Activated B cell treated with CpG ODN at 0.5 μM for 24 hours (primary cell): Measurements from ENCODE around the gene FARS2. TPM values are rescaled to one million over a fixed set of nuclear protein-coding genes. Genes with fewer than 3 reads are reported as not detected.
A peak's percentile ranks its signal among the peaks of the same experiment; 100 is the strongest.

Experiments used
- ATAC-seq: fragments of 200-7000 bp; cut with Tn5 transposase; one replicate; pipeline ENCODE4 v1.10.0; 2021; ENCODE audit warnings: low read depth, mild to moderate bottlenecking, moderate library complexity
- CTCF ChIA-PET: fragments of 350-600 bp; sonication (Branson Sonifier 250); formaldehyde crosslinking; loops from one replicate; lab custom pipeline; 2021; ENCODE audit warnings: antibody characterized with exemption; lab: Charles Lee
- POLR2A ChIA-PET: fragments of 350-600 bp; sonication (Branson Sonifier 250); formaldehyde crosslinking; loops from one replicate; lab custom pipeline; 2021; ENCODE audit warnings: antibody characterized with exemption; lab: Charles Lee
- DNase-seq: peaks from one replicate; pipeline ENCODE4 v3.0.0; 2022
- H3K27ac Mint-ChIP-seq: one replicate; pipeline ENCODE4 v1.8.0; 2020; ENCODE audit warnings: mixed read lengths
- H3K27me3 Mint-ChIP-seq: one replicate; pipeline ENCODE4 v1.8.0; 2021; ENCODE audit warnings: mixed read lengths
- H3K36me3 Mint-ChIP-seq: one replicate; pipeline ENCODE4 v1.8.0; 2021; ENCODE audit warnings: low read depth, mixed read lengths
- H3K4me1 Mint-ChIP-seq: one replicate; pipeline ENCODE4 v1.8.0; 2021; ENCODE audit warnings: mixed read lengths
- H3K4me3 Mint-ChIP-seq: one replicate; pipeline ENCODE4 v1.8.0; 2020; ENCODE audit warnings: mild to moderate bottlenecking, mixed read lengths
- H3K9me3 Mint-ChIP-seq: one replicate; pipeline ENCODE4 v1.8.0; 2020; ENCODE audit warnings: mixed read lengths
- intact Hi-C: fragments of 100-400 bp; cut with micrococcal nuclease; formaldehyde crosslinking; loops from one replicate; pipeline ENCODE4 v1.15.1; 2024
- total RNA-seq: library from RNA; stranded (reverse); gene quantifications from 2 replicates; pipeline ENCODE4 v1.2.3, GENCODE V29; 2022
- TF ChIP-seq, protein P1 (sequence below): fragments of 200-600 bp; IDR thresholded peaks from one replicate; pipeline ENCODE4 v1.8.0; 2022; ENCODE audit warnings: antibody characterized with exemption, mild to moderate bottlenecking

FARS2 gene
- total RNA-seq, 1 donor from 2014 or later = 32.7 TPM

DNA sequence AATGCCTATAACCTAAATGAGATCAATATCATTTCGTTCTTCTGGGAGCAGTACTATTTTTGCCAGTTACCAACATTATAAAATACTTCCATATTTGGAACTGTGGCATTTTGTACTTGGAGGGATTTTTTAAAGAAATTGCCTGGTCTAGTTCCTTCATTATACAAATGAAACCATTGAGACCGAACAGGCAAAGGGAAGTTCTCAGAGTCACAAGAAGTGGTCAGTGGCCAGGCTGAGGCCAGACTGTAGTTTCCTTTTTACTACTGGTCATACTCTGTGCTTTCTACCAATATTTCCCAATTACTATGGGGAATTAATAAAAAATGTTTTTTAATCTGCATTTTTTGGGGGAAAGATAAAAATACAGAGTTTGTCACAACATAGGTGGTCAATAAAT lies 413.4 kb downstream of the FARS2 start:
- intact Hi-C loops = no loop called here

DNA sequence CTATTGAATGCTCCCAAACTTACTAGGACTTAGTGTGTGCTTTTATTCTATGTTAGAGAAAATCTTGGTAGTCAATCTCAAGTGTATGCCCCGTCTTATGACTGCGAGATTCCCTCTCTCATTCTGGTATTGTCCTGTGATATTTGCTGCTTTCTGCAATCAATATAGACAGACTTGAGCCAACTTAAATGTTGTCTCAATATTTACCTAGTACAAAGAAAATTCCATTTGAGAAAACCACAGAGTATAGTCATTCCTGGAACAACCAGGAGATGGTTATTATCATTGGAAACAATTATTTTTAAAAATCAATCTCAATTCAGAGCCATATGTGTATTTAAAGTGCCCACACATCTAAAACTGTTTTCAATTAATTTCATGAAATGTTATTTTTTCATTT lies 415.4 kb downstream of the FARS2 start:
- H3K36me3 Mint-ChIP-seq = peaks cover 2% of the 10 kb centered on the region
- H3K4me1 Mint-ChIP-seq = peaks cover 35% of the 10 kb centered on the region
- CTCF ChIA-PET = no interaction called here
- intact Hi-C loops = no loop called here
- no peak for ATAC-seq
- no peak overlapping the region for H3K27ac Mint-ChIP-seq
- H3K9me3 Mint-ChIP-seq = no peaks in the 10 kb centered on the region
- TF ChIP-seq, protein P1, sequence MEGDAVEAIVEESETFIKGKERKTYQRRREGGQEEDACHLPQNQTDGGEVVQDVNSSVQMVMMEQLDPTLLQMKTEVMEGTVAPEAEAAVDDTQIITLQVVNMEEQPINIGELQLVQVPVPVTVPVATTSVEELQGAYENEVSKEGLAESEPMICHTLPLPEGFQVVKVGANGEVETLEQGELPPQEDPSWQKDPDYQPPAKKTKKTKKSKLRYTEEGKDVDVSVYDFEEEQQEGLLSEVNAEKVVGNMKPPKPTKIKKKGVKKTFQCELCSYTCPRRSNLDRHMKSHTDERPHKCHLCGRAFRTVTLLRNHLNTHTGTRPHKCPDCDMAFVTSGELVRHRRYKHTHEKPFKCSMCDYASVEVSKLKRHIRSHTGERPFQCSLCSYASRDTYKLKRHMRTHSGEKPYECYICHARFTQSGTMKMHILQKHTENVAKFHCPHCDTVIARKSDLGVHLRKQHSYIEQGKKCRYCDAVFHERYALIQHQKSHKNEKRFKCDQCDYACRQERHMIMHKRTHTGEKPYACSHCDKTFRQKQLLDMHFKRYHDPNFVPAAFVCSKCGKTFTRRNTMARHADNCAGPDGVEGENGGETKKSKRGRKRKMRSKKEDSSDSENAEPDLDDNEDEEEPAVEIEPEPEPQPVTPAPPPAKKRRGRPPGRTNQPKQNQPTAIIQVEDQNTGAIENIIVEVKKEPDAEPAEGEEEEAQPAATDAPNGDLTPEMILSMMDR = no peak
- POLR2A ChIA-PET = no interaction called here
- no peak for DNase-seq
- no peaks in the 10 kb centered on the region for H3K27me3 Mint-ChIP-seq
- no peak overlapping the region for H3K4me3 Mint-ChIP-seq

More for the DNA sequence above, 413.4 kb downstream of the FARS2 start:
- Mint-ChIP-seq H3K36me3 (peaks cover 4% of the 10 kb centered on the region), H3K4me3 (no peak overlapping the region), H3K4me1 (peaks cover 28% of the 10 kb centered on the region), H3K27ac (no peak overlapping the region), H3K27me3 (no peaks in the 10 kb centered on the region), H3K9me3 (no peaks in the 10 kb centered on the region)
- ATAC-seq (no peak), DNase-seq (no peak)
- POLR2A ChIA-PET = no interaction called here
- CTCF ChIA-PET = no interaction called here
- TF ChIP-seq, protein P1 = no peak

DNA sequence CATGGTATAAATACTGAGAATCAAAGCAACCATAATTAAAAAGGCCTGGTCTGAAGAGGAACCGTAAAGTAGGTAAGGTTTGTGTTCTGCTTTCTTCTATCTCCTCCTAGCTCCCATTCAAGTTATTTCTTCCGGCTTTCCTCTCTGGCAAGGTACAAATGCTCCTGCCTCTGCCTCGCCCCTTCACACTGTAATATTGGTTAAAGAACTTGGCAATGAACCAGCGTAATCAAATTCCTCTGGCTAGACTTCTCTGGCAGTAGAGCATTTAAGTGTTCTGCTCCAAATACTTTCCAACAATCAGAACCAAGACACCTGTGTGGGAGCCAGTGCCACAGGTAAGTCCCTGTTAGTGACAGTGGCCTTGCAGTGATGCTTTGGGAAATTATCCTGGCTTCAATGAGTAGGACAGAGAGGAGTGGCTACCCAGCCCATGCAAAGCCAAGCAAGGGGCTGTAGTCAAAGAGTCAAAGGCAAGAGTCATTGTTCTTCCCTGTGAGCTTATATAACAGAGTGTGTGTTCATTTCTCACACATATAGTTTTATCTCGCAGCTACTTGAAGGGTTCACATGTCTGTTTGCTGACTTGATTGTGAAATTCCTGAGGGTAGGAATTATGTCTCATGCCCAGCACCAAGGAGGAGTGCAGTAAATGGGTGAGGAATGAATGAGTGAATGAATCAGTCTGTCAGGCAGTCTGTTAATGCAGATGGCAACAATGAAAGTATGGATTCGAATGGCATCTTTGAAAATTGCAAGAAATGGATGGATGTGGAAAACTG lies 416.1 kb downstream of the FARS2 start:
- Mint-ChIP-seq H3K27ac (no peak overlapping the region), H3K36me3 (no peaks in the 10 kb centered on the region), H3K27me3 (no peaks in the 10 kb centered on the region), H3K9me3 (no peaks in the 10 kb centered on the region), H3K4me3 (no peak overlapping the region), H3K4me1 (peaks cover 37% of the 10 kb centered on the region)
- intact Hi-C loops = no loop called here
- CTCF ChIA-PET = no interaction called here
- TF ChIP-seq, protein P1 = no peak
- ATAC-seq = no peak
- no peak for DNase-seq
- POLR2A ChIA-PET = no interaction called here

DNA sequence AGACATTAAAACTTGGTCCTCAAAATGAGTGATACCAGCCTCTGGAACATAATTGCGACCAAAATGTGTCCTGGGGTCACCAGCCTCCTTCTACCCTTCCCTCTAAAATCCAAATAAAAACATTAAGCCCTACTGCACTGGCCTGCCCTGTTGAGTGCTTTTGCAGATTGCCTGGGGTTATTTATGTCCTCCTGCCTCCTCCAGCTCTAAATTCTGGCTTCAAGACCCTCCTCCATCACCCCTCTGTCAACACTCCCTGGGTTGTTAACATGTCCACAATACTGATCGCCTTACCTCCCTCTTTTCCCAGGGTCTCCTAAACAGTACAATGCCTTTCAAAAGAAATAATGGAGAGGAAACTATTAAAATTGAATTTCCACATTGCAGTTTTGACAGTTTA lies 418.0 kb downstream of the FARS2 start:
- ChIA-PET CTCF (no interaction called here), POLR2A (interaction anchor here (1.2 kb wide), 1 partner anchor 8 kb away, joined by 4 read pairs; no protein-coding TSS in a partner anchor)
- H3K4me3 Mint-ChIP-seq = no peak overlapping the region
- no peaks in the 10 kb centered on the region for H3K36me3 Mint-ChIP-seq
- intact Hi-C loops = no loop called here
- peaks cover 39% of the 10 kb centered on the region for H3K4me1 Mint-ChIP-seq
- DNase-seq (no peak), ATAC-seq (no peak)
- H3K9me3 Mint-ChIP-seq = no peaks in the 10 kb centered on the region
- H3K27me3 Mint-ChIP-seq = no peaks in the 10 kb centered on the region
- H3K27ac Mint-ChIP-seq = peak overlapping the region; percentile 80
- TF ChIP-seq, protein P1 = no peak

DNA sequence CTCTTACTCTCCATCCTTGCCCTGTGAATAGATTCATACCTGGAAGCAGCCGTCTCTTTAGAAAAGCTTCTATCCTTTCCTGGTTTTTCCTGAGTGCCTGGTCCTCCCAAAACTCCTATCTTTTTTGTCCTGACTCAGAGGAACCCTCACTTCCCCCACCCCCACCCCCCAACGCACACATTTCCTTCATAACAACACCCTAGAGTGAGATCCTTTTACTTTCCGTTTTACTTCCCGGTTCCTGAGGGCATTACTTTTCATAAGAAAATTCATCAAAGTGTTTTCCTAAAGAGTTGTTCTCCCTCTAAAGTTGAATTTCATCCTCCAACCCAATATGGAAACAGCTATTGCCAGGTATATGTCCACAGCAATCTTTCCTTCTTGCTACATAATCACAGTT lies 418.4 kb downstream of the FARS2 start:
- intact Hi-C loops = loop anchor here (2.0 kb wide), 1 partner anchor 15 kb away; no protein-coding TSS in a partner anchor
- DNase-seq (no peak), ATAC-seq (peak; percentile 44)
- H3K27me3 Mint-ChIP-seq = no peaks in the 10 kb centered on the region
- peak overlapping the region; percentile 68 for H3K4me3 Mint-ChIP-seq
- peaks cover 39% of the 10 kb centered on the region for H3K4me1 Mint-ChIP-seq
- no peaks in the 10 kb centered on the region for H3K36me3 Mint-ChIP-seq
- CTCF ChIA-PET = no interaction called here
- TF ChIP-seq, protein P1 = no peak
- peak overlapping the region; percentile 80 for H3K27ac Mint-ChIP-seq
- no peaks in the 10 kb centered on the region for H3K9me3 Mint-ChIP-seq
- POLR2A ChIA-PET = interaction anchor here (0.6 to 1.2 kb wide), 4 partner anchors 8 to 258 kb away, joined by 4 to 6 read pairs (median 5); no protein-coding TSS in a partner anchor
